CD4-positive, alpha-beta memory T cell (primary cell): Measurements from ENCODE around the gene PGAM2. TPM values are rescaled to one million over a fixed set of nuclear protein-coding genes. Genes with fewer than 3 reads are reported as not detected.

Experiments used
- CTCF ChIA-PET: fragments of 350-600 bp; sonication (Branson Sonifier 250); formaldehyde crosslinking; loops from one replicate; lab custom pipeline; 2021; ENCODE audit warnings: inconsistent platforms; ENCODE audit not compliant: partially characterized antibody; lab: Charles Lee
- POLR2A ChIA-PET: fragments of 350-600 bp; sonication (Branson Sonifier 250); formaldehyde crosslinking; loops from one replicate; lab custom pipeline; 2021; ENCODE audit not compliant: partially characterized antibody; lab: Charles Lee
- DNase-seq, 5 donors: peaks; one replicate each; pipeline versions ENCODE4 v3.0.0 to v3.0.0-alpha.2; 2020 to 2022; ENCODE audit warnings: mixed read lengths in 1 of 5
- H3K27ac ChIP-seq: one replicate; pipeline ENCODE4 v1.7.0; 2013; ENCODE audit warnings: low read depth, low read length
- H3K27me3 ChIP-seq: 2 replicates; pipeline ENCODE4 v1.7.0; 2013; ENCODE audit warnings: mild to moderate bottlenecking, low read length, moderate library complexity; ENCODE audit not compliant: insufficient read depth
- H3K36me3 ChIP-seq: 2 replicates; pipeline ENCODE4 v1.7.0; 2013; ENCODE audit warnings: mild to moderate bottlenecking, low read length, moderate library complexity; ENCODE audit not compliant: insufficient read depth
- H3K4me1 ChIP-seq: 2 replicates; pipeline ENCODE4 v1.7.0; 2013; ENCODE audit warnings: mild to moderate bottlenecking, low read length, moderate library complexity; ENCODE audit not compliant: insufficient read depth
- H3K4me3 ChIP-seq, 2 donors: one replicate each; pipeline ENCODE4 v1.7.0; 2013; ENCODE audit warnings: low read length in 2 of 2, mild to moderate bottlenecking in 1 of 2
- H3K9me3 ChIP-seq, 2 donors: one replicate each; pipeline ENCODE4 v1.7.0; 2013; ENCODE audit warnings: low read length in 2 of 2, control low read depth in 1 of 2; ENCODE audit not compliant: control insufficient read depth in 1 of 2
- H3K27ac Mint-ChIP-seq, 7 donors: one replicate each; pipeline ENCODE4 v1.8.0; 2020 to 2021; ENCODE audit warnings: mixed read lengths in 7 of 7, mild to moderate bottlenecking in 6 of 7, inconsistent platforms in 3 of 7, moderate library complexity in 3 of 7
- H3K27me3 Mint-ChIP-seq, 2 donors: one replicate each; pipeline ENCODE4 v1.8.0; 2020 to 2021; ENCODE audit warnings: mixed read lengths in 2 of 2
- H3K36me3 Mint-ChIP-seq, 2 donors: one replicate each; pipeline ENCODE4 v1.8.0; 2020 to 2021; ENCODE audit warnings: mixed read lengths in 2 of 2, inconsistent platforms in 1 of 2, mild to moderate bottlenecking in 1 of 2
- H3K4me1 Mint-ChIP-seq, 4 donors: one replicate each; pipeline ENCODE4 v1.8.0; 2020 to 2021; ENCODE audit warnings: mixed read lengths in 4 of 4, mild to moderate bottlenecking in 1 of 4
- H3K4me3 Mint-ChIP-seq, 8 donors: one replicate each; pipeline ENCODE4 v1.8.0; 2020 to 2021; ENCODE audit warnings: mixed read lengths in 8 of 8, mild to moderate bottlenecking in 7 of 8, moderate library complexity in 6 of 8, inconsistent platforms in 3 of 8
- H3K9me3 Mint-ChIP-seq, 8 donors: one replicate each; pipeline ENCODE4 v1.8.0; 2020 to 2021; ENCODE audit warnings: mixed read lengths in 8 of 8, mild to moderate bottlenecking in 5 of 8, inconsistent platforms in 3 of 8, moderate library complexity in 1 of 8
- intact Hi-C: fragments of 100-400 bp; cut with micrococcal nuclease; formaldehyde crosslinking; loops from one replicate; pipeline ENCODE4 v1.15.1; 2023
- polyA plus RNA-seq, 2 donors: library from polyadenylated mRNA; unstranded; fragments of 300-500 nt; fragmentation: Illumina TruSeq; gene quantifications; one replicate each; pipeline ENCODE4 v1.2.3, GENCODE V29; 2021
- total RNA-seq, 2 experiments: library from RNA; stranded (reverse); gene quantifications; one replicate each; pipeline ENCODE4 v1.2.3, GENCODE V29; 2021

The PGAM2 gene
- total and polyA plus RNA-seq, 4 experiments from 2014 or later = 1.1 to 1.5 TPM; not detected in 2

DNA sequence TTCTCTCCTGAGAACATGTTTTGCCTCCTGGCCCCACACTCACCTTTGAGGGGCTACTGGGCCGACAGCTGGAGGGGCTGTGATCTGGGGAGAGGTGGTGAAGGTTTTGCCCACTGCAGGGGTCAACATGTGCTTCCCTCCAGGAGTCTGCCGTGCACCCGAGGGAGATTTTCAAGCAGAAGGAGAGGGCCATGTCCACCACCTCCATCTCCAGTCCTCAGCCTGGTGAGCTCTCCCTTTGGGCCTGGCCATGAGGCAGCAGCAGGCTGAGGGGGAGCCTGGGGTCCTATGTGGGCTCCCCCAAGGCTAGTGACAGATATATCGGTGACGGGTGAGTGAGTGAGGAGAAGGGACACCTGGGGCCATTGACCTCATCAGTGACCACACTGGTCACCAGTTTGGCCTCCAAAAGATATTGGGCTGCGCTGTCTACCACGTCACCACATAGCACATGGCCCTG, 6.6 kb downstream of the PGAM2 start:
- Mint-ChIP-seq H3K27ac (peak overlapping the region in 1 of 7 donors; percentile 36), H3K4me1 (peaks cover 2 to 15% (median 10%) of the 10 kb centered on the region in 4 donors), H3K36me3 (peaks cover 37 to 66% of the 10 kb centered on the region in 2 donors), H3K9me3 (peaks cover 0 to 2% (median 0%) of the 10 kb centered on the region in 8 donors), H3K4me3 (no peak overlapping the region), H3K27me3 (no peaks in the 10 kb centered on the region)
- intact Hi-C loops = no loop called here
- Histone ChIP-seq H3K9me3 (no peaks in the 10 kb centered on the region), H3K27me3 (no peaks in the 10 kb centered on the region), H3K27ac (no peak overlapping the region), H3K4me3 (no peak overlapping the region), H3K36me3 (peaks cover 71% of the 10 kb centered on the region), H3K4me1 (peaks cover 4% of the 10 kb centered on the region)
- CTCF ChIA-PET = no interaction called here
- POLR2A ChIA-PET = no interaction called here
- no peak for DNase-seq

DNA sequence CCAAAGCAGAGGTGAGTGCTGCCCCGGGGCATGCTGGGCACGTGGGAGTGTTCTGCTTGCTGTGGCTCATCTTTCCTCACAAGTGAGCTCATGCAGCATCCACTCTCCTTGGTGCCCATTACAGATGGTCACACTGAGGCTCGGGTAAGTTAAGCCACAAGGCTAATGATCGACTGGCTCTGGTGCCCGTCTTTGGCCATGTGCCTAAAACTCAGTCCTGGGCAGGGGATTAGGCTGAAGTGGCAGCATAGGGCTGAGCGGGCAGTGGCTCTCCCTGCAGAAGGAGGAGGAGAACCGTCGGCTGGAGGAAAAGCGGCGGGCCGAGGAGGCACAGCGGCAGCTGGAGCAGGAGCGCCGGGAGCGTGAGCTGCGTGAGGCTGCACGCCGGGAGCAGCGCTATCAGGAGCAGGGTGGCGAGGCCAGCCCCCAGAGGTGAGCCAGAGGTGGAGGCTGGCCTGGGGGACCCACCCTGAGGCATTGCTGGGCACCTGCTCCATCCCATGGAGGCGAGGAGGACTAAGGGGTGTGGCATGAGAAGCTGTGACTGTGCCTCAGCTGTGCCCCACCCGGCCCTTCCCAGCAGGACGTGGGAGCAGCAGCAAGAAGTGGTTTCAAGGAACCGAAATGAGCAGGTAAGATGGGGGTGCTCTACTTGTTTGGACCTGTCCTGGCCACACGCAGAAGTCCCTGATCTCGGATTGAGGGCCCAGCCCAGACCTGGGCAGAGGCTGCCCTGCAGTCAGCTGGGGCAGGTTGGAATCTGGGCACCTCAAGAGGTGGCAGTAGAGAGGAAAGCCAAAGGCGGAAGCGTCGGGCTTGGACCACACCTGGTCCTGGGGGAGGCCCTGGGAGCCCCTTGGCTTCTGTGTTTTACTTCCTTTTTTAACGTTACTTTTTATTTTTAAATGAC, 7.3 kb downstream of the PGAM2 start:
- no peaks in the 10 kb centered on the region for H3K9me3 ChIP-seq
- POLR2A ChIA-PET = no interaction called here
- intact Hi-C loops = no loop called here
- no peak overlapping the region for H3K27ac ChIP-seq
- Mint-ChIP-seq H3K4me3 (no peak overlapping the region), H3K9me3 (peaks cover 0 to 2% (median 0%) of the 10 kb centered on the region in 8 donors), H3K27ac (peak overlapping the region in 4 of 7 donors; percentile 36 to 64 (median 59)), H3K36me3 (peaks cover 38 to 68% of the 10 kb centered on the region in 2 donors), H3K27me3 (no peaks in the 10 kb centered on the region), H3K4me1 (peaks cover 2 to 16% (median 10%) of the 10 kb centered on the region in 4 donors)
- H3K4me3 ChIP-seq = no peak overlapping the region
- no peaks in the 10 kb centered on the region for H3K27me3 ChIP-seq
- CTCF ChIA-PET = no interaction called here
- peaks cover 75% of the 10 kb centered on the region for H3K36me3 ChIP-seq
- H3K4me1 ChIP-seq = peaks cover 4% of the 10 kb centered on the region
- DNase-seq = no peak

- Mint-ChIP-seq H3K4me3 (no peak overlapping the region), H3K27me3 (no peaks in the 10 kb centered on the region), H3K27ac (peak overlapping the region in 4 of 7 donors; percentile 15 to 64 (median 58)), H3K4me1 (peaks cover 5 to 21% (median 14%) of the 10 kb centered on the region in 4 donors), H3K36me3 (peaks cover 44 to 73% of the 10 kb centered on the region in 2 donors), H3K9me3 (peaks cover 0 to 2% (median 0%) of the 10 kb centered on the region in 8 donors)
- ChIA-PET POLR2A (interaction anchor here (1.5 to 1.8 kb wide), 2 partner anchors 12 to 17 kb away, joined by 5 to 7 read pairs; partner anchors contain the start of gene DBNL), CTCF (no interaction called here)
- intact Hi-C loops = no loop called here
- no peak for DNase-seq
- H3K27ac ChIP-seq = no peak overlapping the region
- peaks cover 81% of the 10 kb centered on the region for H3K36me3 ChIP-seq
- H3K27me3 ChIP-seq = no peaks in the 10 kb centered on the region
- H3K4me3 ChIP-seq = no peak overlapping the region
- no peaks in the 10 kb centered on the region for H3K9me3 ChIP-seq
- H3K4me1 ChIP-seq = peaks cover 4% of the 10 kb centered on the region
Observed at GRCh38 chr7:44057181-44057848, 8.1 kb downstream of the PGAM2 start.

GRCh38 chr7:44056681-44057080, 8.7 kb downstream of the PGAM2 start:
- H3K27me3 ChIP-seq = no peaks in the 10 kb centered on the region
- H3K4me1 ChIP-seq = peaks cover 9% of the 10 kb centered on the region
- ChIA-PET CTCF (no interaction called here), POLR2A (interaction anchor here (1.3 to 1.8 kb wide), 4 partner anchors 8 to 17 kb away, joined by 3 to 7 read pairs (median 6); partner anchors contain the start of genes DBNL and PGAM2)
- Mint-ChIP-seq H3K36me3 (peaks cover 48 to 75% of the 10 kb centered on the region in 2 donors), H3K9me3 (peaks cover 0 to 2% (median 0%) of the 10 kb centered on the region in 8 donors), H3K27ac (peak overlapping the region in 1 of 7 donors; percentile 55), H3K27me3 (no peaks in the 10 kb centered on the region), H3K4me3 (no peak overlapping the region), H3K4me1 (peaks cover 9 to 27% (median 18%) of the 10 kb centered on the region in 4 donors)
- no peak overlapping the region for H3K27ac ChIP-seq
- no peak overlapping the region for H3K4me3 ChIP-seq
- no peaks in the 10 kb centered on the region for H3K9me3 ChIP-seq
- peaks cover 85% of the 10 kb centered on the region for H3K36me3 ChIP-seq
- no peak for DNase-seq
- intact Hi-C loops = no loop called here

DNA sequence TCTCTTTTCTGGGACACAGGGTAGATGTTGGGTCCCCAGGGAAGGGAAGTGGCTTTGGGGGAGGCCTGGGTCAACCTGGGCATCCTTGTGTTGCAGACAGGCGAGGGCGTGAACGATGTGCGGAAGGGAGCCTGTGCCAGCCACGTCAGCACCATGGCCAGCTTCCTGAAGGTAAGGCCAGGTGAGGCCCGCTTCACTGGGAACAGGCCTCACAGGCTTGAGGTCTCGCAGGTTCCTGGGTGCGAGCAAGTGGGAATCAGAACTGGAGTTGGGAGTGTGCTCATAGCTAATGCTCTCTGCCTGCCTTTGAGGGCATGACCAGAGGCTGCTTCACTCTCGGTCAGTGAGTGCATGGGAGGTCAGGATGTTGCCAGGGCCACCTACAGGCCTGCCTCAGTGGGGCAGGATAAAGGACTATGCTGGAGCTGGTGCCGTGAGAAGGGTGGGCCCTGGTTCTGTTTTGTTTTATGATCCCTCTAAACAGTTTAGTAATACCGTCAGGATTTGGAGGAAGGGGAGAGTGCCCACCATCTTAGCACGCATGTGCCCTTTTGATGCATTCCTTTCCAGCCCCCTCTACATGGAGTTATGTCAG, 12.5 kb downstream of the PGAM2 start:
- Mint-ChIP-seq H3K4me1 (peaks cover 21 to 64% (median 48%) of the 10 kb centered on the region in 4 donors), H3K9me3 (no peaks in the 10 kb centered on the region), H3K27me3 (no peaks in the 10 kb centered on the region), H3K27ac (peak overlapping the region in 3 of 7 donors; percentile 27 to 61 (median 48)), H3K36me3 (peaks cover 47 to 68% of the 10 kb centered on the region in 2 donors), H3K4me3 (no peak overlapping the region)
- Histone ChIP-seq H3K27ac (no peak overlapping the region), H3K36me3 (peaks cover 72% of the 10 kb centered on the region), H3K27me3 (no peaks in the 10 kb centered on the region), H3K4me3 (no peak overlapping the region), H3K9me3 (no peaks in the 10 kb centered on the region), H3K4me1 (peaks cover 46% of the 10 kb centered on the region)
- CTCF ChIA-PET = interaction anchor here (1.0 to 1.5 kb wide), 3 partner anchors 15 to 28 kb away, joined by 3 read pairs; no protein-coding TSS in a partner anchor
- POLR2A ChIA-PET = interaction anchor here (0.7 to 11.9 kb wide), 3 partner anchors 8 to 28 kb away, joined by 3 to 119 read pairs (median 7); partner anchors contain the start of genes DBNL and PGAM2
- DNase-seq = no peak
- intact Hi-C loops = no loop called here

- H3K9me3 ChIP-seq = no peaks in the 10 kb centered on the region
- no peak overlapping the region for H3K27ac ChIP-seq
- no peak overlapping the region for H3K4me3 ChIP-seq
- Mint-ChIP-seq H3K4me1 (peaks cover 31 to 75% (median 58%) of the 10 kb centered on the region in 4 donors), H3K4me3 (peak overlapping the region in 7 of 8 donors; percentile 4 to 64 (median 43)), H3K9me3 (no peaks in the 10 kb centered on the region), H3K27ac (peak overlapping the region; percentile 42 to 78 (median 48)), H3K36me3 (peaks cover 48 to 68% of the 10 kb centered on the region in 2 donors), H3K27me3 (no peaks in the 10 kb centered on the region)
- DNase-seq = no peak
- ChIA-PET POLR2A (interaction anchor here (1.0 to 11.9 kb wide), 2 partner anchors 13 to 29 kb away, joined by 3 to 119 read pairs; partner anchors contain the start of gene PGAM2), CTCF (interaction anchor here (0.9 to 1.5 kb wide), 3 partner anchors 21 to 29 kb away, joined by 3 read pairs; no protein-coding TSS in a partner anchor)
- H3K4me1 ChIP-seq = peaks cover 55% of the 10 kb centered on the region
- peaks cover 61% of the 10 kb centered on the region for H3K36me3 ChIP-seq
- intact Hi-C loops = no loop called here
- no peaks in the 10 kb centered on the region for H3K27me3 ChIP-seq
Observed at GRCh38 chr7:44051611-44052220, 13.7 kb downstream of the PGAM2 start.
